GM19455 (cell line): ENCODE results near the gene PINK1.

Experiments
- ATAC-seq: cut with Tn5 transposase; IDR thresholded peaks from one replicate; pipeline ENCODE4 v1.9.1; 2021; ENCODE audit not compliant: unreplicated experiment

Gene PINK1

GRCh38 chr1:20643080-20643479, 9.8 kb downstream of the PINK1 start:
- no peak for ATAC-seq

- ATAC-seq, result no peak
Observed at GRCh38 chr1:20644416-20644815, 11.2 kb downstream of the PINK1 start.

- ATAC-seq, result no peak
Observed at GRCh38 chr1:20645414-20645813, 12.2 kb downstream of the PINK1 start.

DNA sequence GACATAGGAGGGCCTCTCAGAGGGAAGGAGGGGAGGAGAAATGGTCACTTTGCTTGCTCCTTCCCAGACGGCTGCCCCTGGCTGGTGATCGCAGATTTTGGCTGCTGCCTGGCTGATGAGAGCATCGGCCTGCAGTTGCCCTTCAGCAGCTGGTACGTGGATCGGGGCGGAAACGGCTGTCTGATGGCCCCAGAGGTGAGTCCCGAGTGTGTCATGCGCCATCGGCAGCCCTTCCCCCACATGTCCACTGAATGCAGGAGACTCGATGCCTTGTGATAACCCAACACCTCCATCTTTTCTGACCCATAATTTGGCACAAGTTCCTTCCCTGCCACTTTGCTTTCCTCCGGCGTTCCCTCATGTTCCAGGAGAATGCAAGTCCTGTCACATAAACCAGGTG, 15.2 kb downstream of the PINK1 start:
- ATAC-seq, result no peak

DNA sequence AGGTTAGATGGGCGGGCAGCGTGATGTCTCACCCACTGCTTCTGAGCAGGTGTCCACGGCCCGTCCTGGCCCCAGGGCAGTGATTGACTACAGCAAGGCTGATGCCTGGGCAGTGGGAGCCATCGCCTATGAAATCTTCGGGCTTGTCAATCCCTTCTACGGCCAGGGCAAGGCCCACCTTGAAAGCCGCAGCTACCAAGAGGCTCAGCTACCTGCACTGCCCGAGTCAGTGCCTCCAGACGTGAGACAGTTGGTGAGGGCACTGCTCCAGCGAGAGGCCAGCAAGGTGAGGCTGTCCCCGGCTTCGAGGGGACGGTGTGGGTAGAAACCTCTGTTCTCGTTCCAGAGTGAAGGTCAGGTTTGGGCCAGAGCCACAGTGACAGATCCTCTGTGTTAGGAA, 15.7 kb downstream of the PINK1 start:
- no peak for ATAC-seq

DNA sequence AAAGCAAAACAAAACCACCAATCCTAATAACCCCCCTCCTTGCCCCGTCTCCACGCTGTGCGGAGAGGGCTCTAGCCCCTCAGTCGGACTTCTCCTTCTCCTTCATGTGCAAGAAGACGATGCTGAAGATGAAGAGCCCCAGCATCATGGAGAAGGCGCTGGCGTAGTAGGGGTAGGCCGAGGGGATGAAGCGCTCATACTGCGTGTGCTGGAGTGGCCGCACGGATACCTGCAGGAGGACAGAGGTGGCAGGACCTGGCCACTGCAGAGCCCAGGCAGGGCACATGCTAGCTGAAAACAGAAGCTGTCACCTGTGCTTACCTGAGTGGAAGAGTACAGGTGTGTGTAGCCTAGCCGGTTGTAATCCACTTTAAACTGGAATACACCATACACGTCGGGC, 19.0 kb downstream of the PINK1 start:
- no peak for ATAC-seq

- ATAC-seq, result no peak
Observed at GRCh38 chr1:20654104-20654690, 20.9 kb downstream of the PINK1 start.

DNA sequence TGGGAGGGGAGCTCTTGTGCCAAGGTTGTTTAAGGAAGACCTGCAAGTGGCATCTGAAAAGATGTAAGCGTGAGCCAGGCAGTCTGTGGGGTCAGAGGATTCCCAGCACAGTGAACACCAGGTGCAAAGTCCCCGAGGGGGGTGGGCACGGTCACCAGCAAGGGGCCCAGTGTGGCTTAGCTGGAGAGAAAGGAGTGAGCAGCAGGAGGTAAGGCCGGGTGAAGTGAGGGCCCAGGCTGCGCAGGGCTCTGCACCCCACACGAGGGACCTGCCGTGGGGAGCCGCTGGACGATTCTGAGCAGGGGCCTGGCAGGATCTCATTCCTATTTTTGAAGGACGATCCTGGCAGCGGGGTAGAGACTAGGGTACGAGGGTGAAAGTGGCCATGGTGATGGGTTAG, 23.8 kb downstream of the PINK1 start:
- no peak for ATAC-seq

- no peak for ATAC-seq
Observed at GRCh38 chr1:20658166-20658915, 25.1 kb downstream of the PINK1 start.

- ATAC-seq, result no peak
Observed at GRCh38 chr1:20660363-20660762, 27.1 kb downstream of the PINK1 start.

DNA sequence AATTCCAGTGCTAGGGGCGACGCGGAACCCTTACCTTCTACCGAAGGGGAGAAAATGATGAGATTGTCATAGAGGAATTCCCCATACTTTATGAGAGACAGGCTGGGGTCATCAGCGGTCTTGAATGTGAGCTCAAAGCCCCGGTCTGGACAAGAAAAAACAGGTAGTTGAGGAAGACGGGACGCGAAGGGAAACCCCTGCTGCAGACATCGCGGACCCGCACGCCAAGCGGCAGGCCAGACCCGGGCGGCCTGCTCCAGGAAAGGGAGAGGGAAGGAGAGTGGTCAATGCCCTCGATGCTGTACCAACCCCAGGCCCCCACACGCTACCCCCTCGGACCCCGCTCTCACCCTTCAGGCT, 27.6 kb downstream of the PINK1 start:
- ATAC-seq, result peak; percentile 3

DNA sequence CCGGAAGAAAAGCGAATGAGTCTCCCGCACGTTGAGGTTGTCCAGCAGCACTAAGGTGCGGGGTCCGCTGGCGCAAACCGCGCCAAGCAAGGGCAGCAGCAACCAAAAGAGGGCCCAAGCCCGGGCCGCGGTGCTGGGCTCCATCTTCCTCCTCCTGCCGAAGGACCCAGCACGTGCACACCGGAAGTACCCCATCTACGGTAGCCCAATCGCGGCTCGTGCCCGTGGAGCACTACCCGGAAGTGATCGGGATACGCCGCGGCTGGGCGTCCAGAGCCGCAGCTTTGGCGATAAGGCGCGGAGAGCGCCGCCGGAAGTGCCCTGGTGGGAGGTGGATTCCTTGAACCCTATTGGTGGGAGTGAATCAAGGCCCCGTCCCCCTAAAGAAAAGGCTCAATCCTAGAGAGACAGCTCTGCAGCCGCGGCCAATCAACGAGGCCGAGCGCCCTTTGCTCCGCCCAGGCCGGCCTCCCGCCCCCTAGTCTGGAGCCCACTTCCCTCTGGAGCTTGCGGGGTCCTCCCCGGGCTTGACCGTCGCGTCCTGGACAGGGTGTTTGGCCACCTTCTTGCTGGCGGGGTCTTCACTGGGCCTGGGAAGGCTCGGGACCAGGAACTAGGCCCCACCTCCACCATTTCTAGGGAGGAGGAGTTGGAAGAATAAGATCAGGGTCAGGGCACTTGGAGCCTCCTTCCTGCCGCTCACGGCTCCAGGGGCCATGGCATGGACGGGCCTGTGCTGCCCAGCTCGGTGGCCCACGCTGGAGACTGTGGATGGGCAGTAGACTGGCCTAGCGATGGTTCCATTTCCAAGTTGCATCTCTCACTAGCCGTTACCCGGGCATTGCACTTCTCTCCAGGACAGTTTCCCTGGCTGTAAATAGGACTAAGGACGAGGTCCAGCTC, 28.2 kb downstream of the PINK1 start, which contains the start of gene DDOST:
TSS of gene DDOST (minus strand) at position 163 of the 903 bp plus-strand sequence. CDS start at position 144, 19 bp downstream.
- peak; percentile 98 for ATAC-seq

- no peak for ATAC-seq
Observed at GRCh38 chr1:20662110-20662475, 28.8 kb downstream of the PINK1 start.

- ATAC-seq, result no peak
Observed at GRCh38 chr1:20663365-20663764, 30.1 kb downstream of the PINK1 start.

GRCh38 chr1:20663969-20664715, 30.9 kb downstream of the PINK1 start:
- no peak for ATAC-seq

DNA sequence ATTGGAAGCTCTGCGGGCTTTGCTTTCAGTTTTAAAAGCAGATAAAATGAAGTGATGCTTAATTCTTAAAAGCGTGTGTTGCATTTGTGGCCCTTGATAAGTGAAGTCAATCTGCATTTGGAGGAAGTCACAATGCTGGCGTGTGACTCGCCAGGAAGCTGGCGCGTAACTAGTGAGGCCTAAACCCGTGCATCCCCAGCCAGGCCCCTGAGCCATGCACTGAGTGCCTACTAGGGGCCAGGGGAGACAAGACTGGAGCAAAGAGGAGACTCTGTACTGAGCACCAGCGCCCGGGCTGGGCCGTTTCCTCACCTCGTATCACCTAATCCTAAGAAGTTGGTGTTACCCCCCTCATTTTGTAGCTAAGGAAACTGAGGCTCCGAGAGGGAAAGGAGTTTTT, 32.5 kb downstream of the PINK1 start:
- no peak for ATAC-seq

GRCh38 chr1:20666146-20666545, 32.9 kb downstream of the PINK1 start:
- ATAC-seq, result no peak

DNA sequence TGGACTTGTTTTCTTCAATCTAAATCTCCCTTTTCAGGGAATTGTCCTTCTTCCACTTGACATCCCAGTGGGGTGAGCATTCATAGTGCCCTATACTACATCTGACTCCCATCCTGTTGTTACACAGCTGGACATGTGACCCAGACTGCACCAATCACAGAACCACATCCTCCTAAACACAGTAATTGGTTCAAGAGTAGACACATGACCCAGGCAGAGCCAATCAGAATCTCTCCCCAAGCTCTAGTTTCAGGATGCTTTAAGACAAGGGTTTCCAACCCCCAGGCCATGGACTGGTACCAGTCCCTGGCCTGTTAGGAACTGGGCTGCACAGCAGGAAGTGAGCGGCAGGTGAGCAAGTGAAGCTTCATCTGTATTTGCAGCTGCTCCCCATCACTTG, 33.5 kb downstream of the PINK1 start:
- no peak for ATAC-seq

GRCh38 chr1:20668581-20668980, 35.3 kb downstream of the PINK1 start:
- ATAC-seq, result no peak

- no peak for ATAC-seq
Observed at GRCh38 chr1:20670936-20671335, 37.7 kb downstream of the PINK1 start.

DNA sequence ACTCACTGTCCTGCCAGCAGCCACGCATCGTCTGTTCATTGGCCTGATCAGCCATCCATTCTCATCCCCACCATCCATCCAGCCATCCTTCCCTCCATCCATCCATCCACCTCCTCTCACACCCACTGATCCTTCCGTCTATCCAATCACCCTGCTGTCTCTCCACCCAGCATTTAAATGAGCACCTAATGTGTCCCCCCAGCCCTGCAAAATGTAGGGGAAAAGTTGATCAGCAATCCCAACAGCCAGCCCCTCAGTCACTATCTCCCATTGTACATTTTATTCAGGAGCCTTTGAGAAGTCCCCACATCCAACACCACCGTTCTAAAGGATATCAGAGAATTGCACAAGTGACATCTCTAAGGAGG, 39.0 kb downstream of the PINK1 start:
- ATAC-seq, result no peak
